IPS-20b (cell line): ENCODE results near the gene GGCT.
A peak's percentile ranks its signal among the peaks of the same experiment; 100 is the strongest.

Source experiments
- H3K27ac ChIP-seq: one replicate; pipeline ENCODE4 v1.5.1; 2013; ENCODE audit warnings: low read length
- H3K27me3 ChIP-seq: 2 replicates; pipeline ENCODE4 v1.6.1; 2013; ENCODE audit warnings: mild to moderate bottlenecking, low read length, inconsistent platforms; ENCODE audit not compliant: insufficient read depth
- H3K36me3 ChIP-seq: 2 replicates; pipeline ENCODE4 v1.6.1; 2013; ENCODE audit warnings: low read depth, mild to moderate bottlenecking, inconsistent platforms, low read length, moderate library complexity; ENCODE audit not compliant: insufficient read depth
- H3K4me1 ChIP-seq: 2 replicates; pipeline ENCODE4 v1.6.1; 2013; ENCODE audit warnings: mild to moderate bottlenecking, control low read depth, inconsistent platforms, low read length, moderate library complexity; ENCODE audit not compliant: insufficient read depth
- H3K4me3 ChIP-seq: 2 replicates; pipeline ENCODE4 v1.5.1; 2013; ENCODE audit warnings: mild to moderate bottlenecking, low read length, inconsistent platforms
- H3K9ac ChIP-seq: 2 replicates; pipeline ENCODE4 v1.6.1; 2013; ENCODE audit warnings: low read depth, mild to moderate bottlenecking, inconsistent platforms, low read length, moderate library complexity
- H3K9me3 ChIP-seq: 2 replicates; pipeline ENCODE4 v1.6.1; 2013; ENCODE audit warnings: mild to moderate bottlenecking, low read depth, low read length, inconsistent platforms; ENCODE audit not compliant: insufficient read depth

GGCT gene

GRCh38 chr7:30474485-30474884, 30.1 kb downstream of the GGCT start:
- Histone ChIP-seq H3K4me1 (peaks cover 4% of the 10 kb centered on the region), H3K9me3 (no peaks in the 10 kb centered on the region), H3K9ac (no peak overlapping the region), H3K4me3 (no peak overlapping the region), H3K27me3 (peaks cover 23% of the 10 kb centered on the region), H3K36me3 (no peaks in the 10 kb centered on the region), H3K27ac (no peak overlapping the region)

GRCh38 chr7:30473903-30474302, 30.7 kb downstream of the GGCT start:
- H3K4me3 ChIP-seq = no peak overlapping the region
- no peaks in the 10 kb centered on the region for H3K9me3 ChIP-seq
- H3K4me1 ChIP-seq = peaks cover 8% of the 10 kb centered on the region
- no peak overlapping the region for H3K27ac ChIP-seq
- H3K36me3 ChIP-seq = no peaks in the 10 kb centered on the region
- H3K9ac ChIP-seq = no peak overlapping the region
- peaks cover 17% of the 10 kb centered on the region for H3K27me3 ChIP-seq

DNA sequence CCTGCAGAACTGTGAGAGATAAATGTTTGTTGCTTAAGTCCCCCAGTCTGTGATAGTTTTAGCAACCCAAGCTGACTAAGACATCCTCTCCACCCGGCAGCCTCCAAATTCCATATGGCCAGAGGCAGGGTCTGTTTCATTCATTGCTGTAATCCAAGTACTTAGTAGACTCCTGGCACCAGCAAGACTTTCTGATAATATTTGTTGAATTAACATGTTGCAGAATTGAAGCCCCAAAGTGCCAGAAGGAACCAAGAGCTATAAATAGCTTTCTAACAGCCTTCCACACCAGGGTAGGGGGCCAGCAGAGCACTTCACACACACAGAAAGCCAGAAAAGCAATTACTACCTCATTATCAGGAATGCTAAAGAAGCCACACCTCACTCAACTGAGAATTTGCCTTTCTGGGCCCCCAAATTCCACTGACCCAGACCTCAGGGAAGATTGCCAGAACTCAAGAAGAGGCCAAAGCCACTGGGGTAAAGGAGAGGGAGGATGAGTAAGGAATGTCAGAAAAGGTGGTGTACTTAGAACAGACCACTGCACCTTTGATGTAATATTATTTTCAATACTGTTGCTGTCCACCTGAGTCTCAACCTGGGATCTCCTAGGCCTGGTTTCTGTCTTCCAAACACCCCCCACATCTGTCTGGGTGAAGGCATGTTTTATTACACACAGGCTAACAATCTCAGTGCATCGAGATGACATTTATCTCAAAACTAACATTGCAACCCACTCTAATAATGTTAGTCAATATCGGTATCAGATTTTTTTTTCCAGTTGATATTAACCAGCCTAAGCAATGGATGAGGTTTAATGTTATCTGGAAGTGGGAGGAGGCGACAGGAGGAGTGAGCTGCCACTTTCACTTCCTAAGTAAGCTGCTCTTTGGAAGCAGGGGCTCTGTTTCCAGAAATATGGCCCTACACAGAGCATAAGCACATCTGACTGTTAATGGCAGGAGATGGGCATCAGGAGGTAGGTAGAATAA, 31.5 kb downstream of the GGCT start:
- H3K9me3 ChIP-seq = no peaks in the 10 kb centered on the region
- no peak overlapping the region for H3K27ac ChIP-seq
- no peak overlapping the region for H3K9ac ChIP-seq
- no peaks in the 10 kb centered on the region for H3K36me3 ChIP-seq
- no peak overlapping the region for H3K4me3 ChIP-seq
- peaks cover 10% of the 10 kb centered on the region for H3K4me1 ChIP-seq
- H3K27me3 ChIP-seq = peaks cover 13% of the 10 kb centered on the region

DNA sequence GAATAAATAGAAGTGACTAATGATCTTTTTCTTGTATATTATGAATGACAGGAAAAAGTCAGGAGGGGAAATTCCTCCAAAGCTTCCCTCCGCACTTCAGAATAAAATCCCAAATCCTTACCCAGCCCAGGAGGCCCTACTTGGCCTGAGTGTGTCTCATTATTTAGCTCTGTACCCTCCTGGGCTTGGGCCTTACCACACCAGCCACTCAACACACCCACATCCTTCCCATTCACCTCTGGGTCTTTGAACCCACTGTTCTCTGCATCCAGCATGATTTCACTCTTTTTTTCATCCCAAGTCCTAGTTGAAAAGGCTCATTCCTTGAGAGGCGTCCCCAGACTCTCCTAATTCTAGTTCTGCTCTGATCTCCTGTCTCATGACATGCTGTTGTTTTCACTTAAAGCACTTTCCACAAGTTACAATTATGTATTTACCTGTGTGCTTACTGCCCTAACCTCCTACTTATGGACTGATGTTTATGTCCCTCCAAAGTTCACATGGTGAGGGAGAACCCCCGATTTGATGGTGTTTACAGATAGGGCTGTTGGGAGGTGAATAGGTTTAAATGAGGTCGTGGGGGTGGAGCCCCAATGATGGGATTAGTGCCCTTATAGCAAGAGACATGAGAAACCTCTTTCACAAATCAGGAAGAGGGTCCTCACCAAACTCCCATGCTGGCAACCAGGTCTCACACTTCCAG, 32.4 kb downstream of the GGCT start:
- Histone ChIP-seq H3K9me3 (no peaks in the 10 kb centered on the region), H3K4me3 (no peak overlapping the region), H3K4me1 (peaks cover 10% of the 10 kb centered on the region), H3K36me3 (no peaks in the 10 kb centered on the region), H3K27ac (no peak overlapping the region), H3K9ac (no peak overlapping the region), H3K27me3 (peaks cover 5% of the 10 kb centered on the region)

GRCh38 chr7:30471205-30471604, 33.4 kb downstream of the GGCT start:
- no peaks in the 10 kb centered on the region for H3K36me3 ChIP-seq
- no peak overlapping the region for H3K27ac ChIP-seq
- no peak overlapping the region for H3K9ac ChIP-seq
- H3K27me3 ChIP-seq = no peaks in the 10 kb centered on the region; the same call in none of the 2 replicates
- H3K4me1 ChIP-seq = peaks cover 10% of the 10 kb centered on the region
- no peaks in the 10 kb centered on the region for H3K9me3 ChIP-seq
- H3K4me3 ChIP-seq = no peak overlapping the region

DNA sequence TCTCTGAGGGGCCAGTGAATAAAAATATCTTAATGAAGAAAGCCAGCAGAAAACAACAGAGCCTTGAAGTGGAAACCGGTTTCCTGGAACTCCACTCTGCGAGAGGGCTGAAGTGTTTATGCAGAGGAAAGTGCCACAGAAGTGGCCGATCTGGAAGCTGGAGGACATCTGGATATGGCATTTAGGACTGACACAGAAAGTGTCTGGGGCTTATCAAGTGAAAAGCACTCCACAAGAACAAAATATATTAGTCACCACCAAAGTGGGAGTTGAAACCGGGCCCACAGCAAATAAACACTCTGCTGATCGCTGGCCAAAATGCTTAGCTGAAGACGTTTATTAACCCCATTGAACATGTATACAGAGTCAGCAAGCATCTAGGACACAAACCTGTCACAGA, 33.9 kb downstream of the GGCT start:
- no peaks in the 10 kb centered on the region for H3K36me3 ChIP-seq
- no peak overlapping the region for H3K27ac ChIP-seq
- H3K4me1 ChIP-seq = peaks cover 10% of the 10 kb centered on the region
- H3K4me3 ChIP-seq = no peak overlapping the region
- no peak overlapping the region for H3K9ac ChIP-seq
- H3K27me3 ChIP-seq = no peaks in the 10 kb centered on the region
- no peaks in the 10 kb centered on the region for H3K9me3 ChIP-seq

DNA sequence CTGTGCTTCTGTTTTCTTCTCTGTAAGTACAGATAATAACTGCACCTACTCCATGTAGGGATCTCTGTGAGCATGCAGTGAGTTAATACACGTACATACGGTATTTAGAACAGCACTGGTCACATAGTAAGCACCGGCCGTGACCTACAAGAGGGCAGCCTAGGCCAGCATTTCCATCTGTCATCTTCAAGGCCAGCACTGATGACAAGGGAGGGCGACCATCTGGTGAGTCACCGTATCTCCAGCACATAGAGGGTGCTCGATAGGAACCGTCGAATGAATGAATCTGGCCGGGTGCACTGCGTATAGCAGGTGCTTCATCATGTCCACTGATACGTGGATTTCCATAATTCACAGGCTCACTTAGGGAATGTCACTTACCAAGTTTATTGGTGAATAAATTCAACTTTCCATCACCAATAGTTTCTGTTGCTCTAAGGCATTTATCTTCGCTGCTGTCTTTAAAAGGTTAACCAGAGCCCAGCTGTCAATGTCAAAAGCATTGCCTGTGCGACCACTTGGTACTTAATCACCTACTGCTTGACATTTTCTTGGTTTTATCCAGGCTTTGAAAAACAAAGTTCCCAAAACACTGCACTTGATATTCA, 34.4 kb downstream of the GGCT start:
- Histone ChIP-seq H3K9me3 (no peaks in the 10 kb centered on the region), H3K27ac (no peak overlapping the region), H3K27me3 (no peaks in the 10 kb centered on the region), H3K4me3 (no peak overlapping the region), H3K36me3 (no peaks in the 10 kb centered on the region), H3K4me1 (peaks cover 10% of the 10 kb centered on the region), H3K9ac (no peak overlapping the region)

DNA sequence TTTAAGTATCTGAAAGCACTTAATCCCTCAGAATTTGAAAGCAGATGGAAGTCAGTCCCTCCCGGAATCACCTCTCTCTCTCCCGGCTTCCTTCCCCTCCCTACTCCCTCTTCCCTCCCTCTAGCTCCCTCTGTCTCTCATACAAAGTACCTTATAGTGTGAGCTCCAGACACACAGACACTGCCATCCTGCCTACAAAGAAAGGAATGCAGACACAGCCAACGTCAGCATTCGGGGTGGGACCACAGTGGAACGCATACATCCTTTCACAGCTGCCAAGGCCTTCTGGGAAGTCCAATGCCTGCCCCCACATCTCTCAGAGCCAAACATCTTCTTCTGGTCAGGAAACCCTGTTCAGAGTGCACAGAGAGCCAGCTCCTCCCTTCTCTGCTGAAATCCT, 35.3 kb downstream of the GGCT start:
- H3K27me3 ChIP-seq = no peaks in the 10 kb centered on the region
- peak overlapping the region; percentile 3 for H3K27ac ChIP-seq
- no peaks in the 10 kb centered on the region for H3K9me3 ChIP-seq
- peaks cover 10% of the 10 kb centered on the region for H3K4me1 ChIP-seq
- H3K9ac ChIP-seq = no peak overlapping the region; the same call in 1 of the 2 replicates
- H3K4me3 ChIP-seq = no peak overlapping the region
- no peaks in the 10 kb centered on the region for H3K36me3 ChIP-seq

GRCh38 chr7:30468791-30469190, 35.8 kb downstream of the GGCT start:
- Histone ChIP-seq H3K27ac (peak overlapping the region; percentile 3), H3K27me3 (no peaks in the 10 kb centered on the region), H3K4me1 (peaks cover 10% of the 10 kb centered on the region), H3K9me3 (no peaks in the 10 kb centered on the region), H3K36me3 (no peaks in the 10 kb centered on the region), H3K4me3 (no peak overlapping the region), H3K9ac (no peak overlapping the region)

- H3K9me3 ChIP-seq = no peaks in the 10 kb centered on the region
- no peak overlapping the region for H3K9ac ChIP-seq
- peaks cover 10% of the 10 kb centered on the region for H3K4me1 ChIP-seq
- H3K36me3 ChIP-seq = no peaks in the 10 kb centered on the region
- H3K27me3 ChIP-seq = no peaks in the 10 kb centered on the region
- no peak overlapping the region for H3K4me3 ChIP-seq
- no peak overlapping the region for H3K27ac ChIP-seq
Measured at GRCh38 chr7:30468041-30468440, 36.6 kb downstream of the GGCT start.

- Histone ChIP-seq H3K4me1 (peaks cover 10% of the 10 kb centered on the region), H3K4me3 (no peak overlapping the region), H3K9ac (no peak overlapping the region), H3K27ac (no peak overlapping the region), H3K27me3 (no peaks in the 10 kb centered on the region), H3K9me3 (no peaks in the 10 kb centered on the region), H3K36me3 (no peaks in the 10 kb centered on the region)
Measured at GRCh38 chr7:30467271-30467670, 37.4 kb downstream of the GGCT start.
